Stimulated activated CD4-positive, alpha-beta T cell treated with anti-CD3 and anti-CD28 coated beads, Interleukin-2, amount 100 ng/mL, for 48 hours (primary cell): ENCODE results near the gene BPIFB1.

Experiments
- DNase-seq, 2 donors: peaks; one replicate each; pipeline ENCODE4 v3.0.0-alpha.2; 2020

The BPIFB1 gene

GRCh38 chr20:33328157-33329137 is 45.4 kb downstream of the BPIFB1 start:
- DNase-seq, result no peak

DNA sequence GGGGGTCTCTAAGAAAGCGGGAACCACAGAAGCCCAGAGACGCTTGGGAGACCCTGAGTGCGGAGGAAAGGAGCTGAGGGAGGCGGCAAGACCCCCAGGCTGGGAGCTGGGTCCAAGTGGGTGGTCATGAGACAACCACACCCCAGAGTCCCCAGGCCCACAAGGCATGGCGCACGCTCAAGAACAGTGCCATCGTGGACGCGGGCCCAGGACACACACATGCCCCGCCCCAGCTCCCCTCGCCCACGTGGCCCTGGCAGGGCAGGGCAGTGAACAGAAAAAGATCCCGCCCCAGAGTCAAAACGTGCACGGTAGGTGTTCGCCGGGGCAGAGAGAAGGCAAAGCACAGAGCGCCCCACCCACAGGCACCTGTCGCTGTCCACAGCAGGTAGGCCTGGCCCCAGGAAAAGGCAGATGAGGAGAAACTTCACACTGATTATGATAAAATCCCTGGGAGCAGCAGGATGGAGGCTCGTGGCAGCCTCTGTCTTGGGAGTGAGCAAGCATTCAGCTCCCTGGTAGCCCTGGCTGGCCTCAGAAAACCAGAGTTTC is 50.0 kb downstream of the BPIFB1 start:
- DNase-seq, result no peak

DNA sequence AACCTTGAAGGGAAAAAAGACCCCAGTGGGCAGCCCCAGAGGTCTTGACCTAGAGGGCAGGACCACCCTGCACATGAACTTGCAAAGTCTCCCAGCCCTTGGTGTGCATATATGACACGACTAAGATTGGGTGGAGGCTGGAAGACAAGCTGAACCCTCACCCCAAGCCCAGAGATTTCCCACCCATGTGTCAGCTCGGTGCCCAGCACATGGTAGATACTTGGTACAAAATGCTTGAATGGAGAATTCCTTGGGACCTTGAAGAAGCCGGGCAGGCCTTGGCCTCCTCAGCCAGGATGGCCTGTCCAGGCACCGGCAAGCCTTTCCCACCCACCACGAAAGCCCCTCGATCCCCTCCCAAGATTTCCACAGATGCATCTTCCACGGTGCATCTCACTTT is 50.6 kb downstream of the BPIFB1 start:
- no peak for DNase-seq

- DNase-seq, result no peak
These were observed 51.1 kb downstream of the BPIFB1 start for GRCh38 chr20:33334111-33334510.

GRCh38 chr20:33336375-33336774 is 53.4 kb downstream of the BPIFB1 start:
- no peak for DNase-seq

- DNase-seq, result no peak
These were observed 54.1 kb downstream of the BPIFB1 start for GRCh38 chr20:33337119-33337518.

DNA sequence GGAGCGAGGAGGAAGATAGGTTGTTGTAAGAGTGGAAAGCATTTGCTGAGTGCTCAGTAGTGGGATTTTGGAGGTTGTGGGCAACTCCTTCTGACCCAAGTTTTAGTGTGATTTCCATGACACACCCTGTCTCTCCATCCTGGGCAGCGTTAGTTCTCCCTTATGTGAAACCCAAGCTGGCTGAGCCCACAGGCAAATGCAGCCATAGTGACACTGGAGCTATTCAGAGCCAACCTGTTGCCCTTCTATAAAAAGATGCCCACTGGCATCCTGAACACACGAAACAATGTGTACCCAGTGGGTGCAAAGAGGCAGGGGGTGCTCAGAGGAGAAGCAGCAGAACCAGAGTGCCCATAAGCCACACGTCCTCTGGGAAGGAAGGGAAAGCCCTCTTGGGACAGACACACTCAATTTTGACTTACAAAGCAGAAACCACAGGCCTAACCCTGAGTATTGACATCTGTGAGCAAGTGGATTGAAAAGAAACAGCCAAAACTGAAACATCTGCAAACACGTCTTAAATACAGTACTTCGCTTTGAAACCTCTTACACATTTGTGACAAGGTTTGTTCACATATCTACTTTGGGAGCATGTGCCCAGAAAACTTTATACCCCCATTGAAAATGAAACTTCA is 54.6 kb downstream of the BPIFB1 start:
- no peak for DNase-seq

DNA sequence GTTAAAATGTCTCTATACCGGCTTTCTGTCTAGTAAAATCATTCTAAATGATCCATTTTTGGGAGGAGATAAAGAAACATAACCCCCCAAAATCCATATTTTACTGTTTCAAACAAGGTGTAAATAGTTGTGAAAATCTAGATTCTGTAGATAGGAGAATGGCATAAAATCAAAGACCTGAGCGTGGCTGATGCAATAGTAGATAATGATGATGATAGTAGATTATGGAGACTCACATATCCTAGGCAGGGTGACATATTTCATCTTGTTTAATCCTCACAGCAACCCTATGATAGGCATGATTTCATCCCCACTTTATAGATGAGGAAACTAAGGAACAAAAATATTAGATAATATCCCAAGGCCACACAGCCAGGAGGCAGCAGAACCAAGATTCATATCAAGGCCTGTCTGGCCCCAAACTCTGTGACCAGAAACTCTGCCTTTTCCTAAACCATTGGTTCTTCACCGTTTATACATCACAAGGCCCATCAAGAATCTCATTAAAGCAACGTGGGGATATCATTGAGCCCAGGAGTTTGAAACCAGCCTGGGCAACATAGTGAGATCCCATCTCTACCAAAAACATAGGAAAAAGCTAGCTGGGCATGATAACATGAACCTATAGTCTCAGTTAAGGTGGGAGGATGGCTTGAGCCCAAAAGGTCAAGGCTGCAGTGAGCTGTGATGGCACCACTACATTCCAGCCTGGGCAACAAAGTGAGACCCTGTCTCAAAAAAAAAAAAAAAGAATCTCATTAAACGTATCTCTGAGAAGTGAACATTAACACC is 55.6 kb downstream of the BPIFB1 start:
- no peak for DNase-seq

DNA sequence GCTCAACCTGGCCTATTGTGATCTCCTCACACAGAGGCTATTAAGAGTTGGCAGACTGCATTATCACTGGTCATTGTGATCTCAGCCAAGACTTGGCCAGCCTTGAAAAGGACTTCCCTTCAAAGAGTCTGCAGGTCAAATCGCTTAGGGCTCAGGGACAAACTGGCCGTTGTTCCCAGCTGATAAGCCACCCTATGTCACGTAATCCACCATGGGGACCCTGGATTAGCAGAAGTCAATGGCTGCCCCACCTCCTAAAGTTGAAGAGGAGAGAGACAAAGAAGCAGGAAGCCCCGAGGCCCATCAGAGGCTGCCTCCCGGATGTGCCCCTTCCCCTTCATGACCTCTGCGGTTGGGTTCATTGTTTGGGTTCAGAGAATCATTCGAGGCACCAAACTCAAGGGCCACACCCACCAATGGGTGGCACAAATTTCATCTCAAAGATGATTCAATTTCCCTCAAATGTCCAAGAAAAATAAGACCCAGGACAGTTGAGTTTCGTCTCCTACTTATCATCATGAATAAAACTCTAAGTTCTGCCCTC is 56.6 kb downstream of the BPIFB1 start:
- no peak for DNase-seq

DNA sequence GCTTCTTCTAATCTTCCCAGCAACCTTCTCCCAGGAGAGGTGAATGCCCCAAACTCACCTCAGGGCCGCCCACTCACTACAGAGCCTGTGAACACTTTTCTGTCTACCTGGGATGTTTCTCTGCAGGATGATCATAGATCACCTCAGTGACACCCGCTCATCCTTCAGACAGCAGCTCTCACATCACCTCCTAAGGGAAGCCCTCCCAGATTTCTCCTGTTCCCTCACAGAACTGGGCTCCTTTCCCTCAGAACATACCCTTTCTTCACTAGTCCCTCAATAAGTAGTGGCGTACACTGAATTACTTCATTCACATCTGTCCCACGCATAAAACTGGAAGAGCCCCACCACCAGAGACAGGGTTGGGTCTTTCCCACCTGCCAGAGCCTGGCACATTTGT is 60.5 kb downstream of the BPIFB1 start:
- no peak for DNase-seq

DNA sequence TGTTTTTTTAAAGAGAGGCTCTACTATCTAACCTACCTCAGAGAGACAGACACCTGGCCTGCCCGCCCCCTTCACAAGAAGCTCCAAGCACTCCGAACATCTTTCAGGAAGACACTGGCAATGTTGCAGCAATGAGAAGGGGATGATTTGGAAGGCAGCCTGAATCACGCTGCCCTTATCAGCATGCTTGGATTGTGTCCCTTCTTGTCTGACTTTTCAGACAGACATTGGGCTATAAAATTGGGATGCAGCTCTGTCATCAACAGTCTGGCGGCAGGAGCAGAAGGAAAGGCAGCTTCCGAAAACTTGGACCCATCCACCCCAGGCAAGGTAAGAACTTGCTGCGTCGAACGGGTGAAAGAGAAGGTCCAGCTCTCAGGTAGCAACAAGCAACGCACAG is 62.3 kb downstream of the BPIFB1 start:
- no peak for DNase-seq

DNA sequence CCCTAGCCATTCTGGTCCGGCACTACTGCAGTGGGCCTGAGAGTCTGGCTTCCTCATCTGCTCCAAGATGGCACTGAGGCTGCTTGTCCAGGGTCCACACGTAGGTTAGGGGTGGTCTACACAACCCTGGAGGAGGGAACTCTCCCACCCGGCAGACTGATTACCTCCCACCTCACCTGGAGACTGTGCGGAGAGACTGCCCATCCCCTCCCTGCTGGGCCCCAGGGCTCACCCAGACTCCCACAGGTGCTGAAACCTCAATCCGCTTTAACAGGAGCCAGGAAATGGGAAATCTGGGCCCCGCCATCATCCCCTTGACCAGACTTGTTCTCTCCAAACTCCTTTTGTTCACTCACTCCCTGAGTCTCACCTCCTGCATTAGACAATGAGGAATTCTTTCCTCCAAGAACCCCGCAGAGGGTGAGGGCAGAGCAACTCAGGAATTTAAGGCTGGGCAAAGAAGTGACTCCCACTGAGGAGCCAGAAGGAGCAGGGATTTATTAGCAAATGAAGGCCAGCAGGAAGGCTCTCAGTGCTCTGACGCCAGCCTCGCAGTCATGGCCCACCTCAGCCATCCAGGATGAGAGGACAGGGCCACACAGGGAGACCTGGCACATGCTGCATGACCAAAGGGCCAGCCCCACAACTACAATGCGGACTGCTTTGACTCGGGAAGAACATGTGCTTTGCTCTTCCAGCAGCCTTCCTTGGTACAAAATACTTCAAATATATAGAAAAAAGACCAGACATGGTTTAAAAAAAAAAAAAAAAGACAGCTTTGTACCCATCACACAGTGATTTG is 65.3 kb downstream of the BPIFB1 start:
- no peak for DNase-seq

GRCh38 chr20:33349493-33349892 is 66.5 kb downstream of the BPIFB1 start:
- DNase-seq, result no peak

DNA sequence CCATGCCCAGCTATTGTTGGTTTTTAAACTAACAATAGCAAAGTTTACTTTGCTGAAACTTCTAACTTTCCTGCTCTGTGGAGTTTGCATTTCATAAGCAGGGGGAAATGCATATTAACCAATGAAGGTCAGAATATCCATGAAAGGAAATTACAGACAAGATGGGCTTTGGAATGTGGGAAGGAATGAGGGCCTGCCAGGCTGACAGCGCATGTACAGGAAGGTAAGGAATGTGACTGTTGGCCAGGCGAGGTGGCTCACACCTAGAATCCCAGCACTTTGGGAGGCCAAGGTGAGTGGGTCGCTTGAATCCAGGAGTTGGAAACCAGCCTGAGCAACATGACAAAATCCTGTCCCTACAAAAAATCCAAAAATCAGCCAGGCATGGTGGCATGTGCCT is 68.7 kb downstream of the BPIFB1 start:
- no peak for DNase-seq

GRCh38 chr20:33352258-33353012 is 69.4 kb downstream of the BPIFB1 start:
- DNase-seq, result no peak

GRCh38 chr20:33353013-33353402 is 70.0 kb downstream of the BPIFB1 start:
- DNase-seq, result no peak
